Islet precursor cell (in vitro differentiated cells): Measurements from ENCODE around the gene CHMP3.
"Not testable (repeated sequence)": the region's sequence is repeated elsewhere in the genome, so short reads cannot be mapped to it uniquely, and the experiment has no call there.

Experiments used
- DNase-seq: peaks from one replicate; pipeline ENCODE4 v3.0.0-alpha.2; 2018

The CHMP3 gene

GRCh38 chr2:86500325-86501083, 62.7 kb downstream of the CHMP3 start:
- no peak for DNase-seq

GRCh38 chr2:86499326-86499725, 63.9 kb downstream of the CHMP3 start:
- no peak for DNase-seq

GRCh38 chr2:86498468-86499260, 64.6 kb downstream of the CHMP3 start:
- no peak for DNase-seq

GRCh38 chr2:86496391-86496790, 66.9 kb downstream of the CHMP3 start:
- not testable (repeated sequence) for DNase-seq

GRCh38 chr2:86492048-86492453, 71.2 kb downstream of the CHMP3 start:
- DNase-seq, result no peak

GRCh38 chr2:86491088-86491487, 72.2 kb downstream of the CHMP3 start:
- DNase-seq, result no peak

- DNase-seq, result no peak
Measured at GRCh38 chr2:86490245-86490644, 73.0 kb downstream of the CHMP3 start.

- DNase-seq, result no peak
Measured at GRCh38 chr2:86489542-86489941, 73.7 kb downstream of the CHMP3 start.

- no peak for DNase-seq
Measured at GRCh38 chr2:86488561-86489250, 74.5 kb downstream of the CHMP3 start.

GRCh38 chr2:86487062-86487461, 76.2 kb downstream of the CHMP3 start:
- DNase-seq, result no peak

GRCh38 chr2:86485802-86486201, 77.4 kb downstream of the CHMP3 start:
- DNase-seq, result no peak

- no peak for DNase-seq
Measured at GRCh38 chr2:86485103-86485502, 78.1 kb downstream of the CHMP3 start.

GRCh38 chr2:86484385-86484784, 78.9 kb downstream of the CHMP3 start:
- no peak for DNase-seq

- no peak for DNase-seq
Measured at GRCh38 chr2:86482034-86482433, 81.2 kb downstream of the CHMP3 start.

- no peak for DNase-seq
Measured at GRCh38 chr2:86480105-86480504, 83.1 kb downstream of the CHMP3 start.

- DNase-seq, result no peak
Measured at GRCh38 chr2:86477349-86477748, 85.9 kb downstream of the CHMP3 start.

- no peak for DNase-seq
Measured at GRCh38 chr2:86476918-86477317, 86.3 kb downstream of the CHMP3 start.

- DNase-seq, result no peak
Measured at GRCh38 chr2:86476092-86476491, 87.2 kb downstream of the CHMP3 start.

GRCh38 chr2:86471637-86472036, 91.6 kb downstream of the CHMP3 start:
- no peak for DNase-seq

GRCh38 chr2:86470890-86471289, 92.4 kb downstream of the CHMP3 start:
- no peak for DNase-seq

- DNase-seq, result no peak
Measured at GRCh38 chr2:86468162-86469033, 94.8 kb downstream of the CHMP3 start.

- no peak for DNase-seq
Measured at GRCh38 chr2:86466306-86466705, 96.9 kb downstream of the CHMP3 start.

- DNase-seq, result no peak
Measured at GRCh38 chr2:86464652-86465051, 98.6 kb downstream of the CHMP3 start.
